Thymus (tissue), 11 donors: ENCODE measurements around the gene KCNJ12. TPM values are rescaled to one million over a fixed set of nuclear protein-coding genes. Genes with fewer than 3 reads are reported as not detected.

Experiments used
- DNase-seq, 9 donors: peaks; one replicate each; pipeline ENCODE4 v3.0.0-alpha.2; 2013; ENCODE audit warnings: low spot score in 9 of 9, low read depth in 6 of 9, missing footprints in 1 of 9
- H3K27ac ChIP-seq, 2 donors: one replicate each; pipeline ENCODE4 v1.5.1; 2013; ENCODE audit warnings: control low read depth in 1 of 2, low read depth in 1 of 2, low read length in 1 of 2, mild to moderate bottlenecking in 1 of 2, moderate library complexity in 1 of 2
- H3K27me3 ChIP-seq, 2 donors: one replicate each; pipeline ENCODE4 v1.5.1; 2013; ENCODE audit warnings: low read length in 1 of 2; ENCODE audit not compliant: control insufficient read depth in 2 of 2, insufficient read depth in 1 of 2
- H3K36me3 ChIP-seq, 2 donors: one replicate each; pipeline ENCODE4 v1.5.1; 2013; ENCODE audit warnings: low read length in 1 of 2, mild to moderate bottlenecking in 1 of 2, moderate library complexity in 1 of 2; ENCODE audit not compliant: control insufficient read depth in 2 of 2, insufficient read depth in 2 of 2
- H3K4me1 ChIP-seq, 2 donors: one replicate each; pipeline ENCODE4 v1.5.1; 2013; ENCODE audit warnings: low read length in 2 of 2; ENCODE audit not compliant: control insufficient read depth in 2 of 2, insufficient read depth in 2 of 2
- H3K4me3 ChIP-seq, 2 donors: one replicate each; pipeline ENCODE4 v1.5.1; 2013; ENCODE audit warnings: low read length in 2 of 2, control low read depth in 1 of 2, mild to moderate bottlenecking in 1 of 2
- H3K9me3 ChIP-seq, 2 donors: one replicate each; pipeline ENCODE4 v1.5.1; 2013; ENCODE audit warnings: low read length in 1 of 2, mild to moderate bottlenecking in 1 of 2; ENCODE audit not compliant: control insufficient read depth in 2 of 2, insufficient read depth in 1 of 2
- WGBS: extraction: QIAGEN DNeasy Blood & Tissue Kit; methylation state at CpG from one replicate; pipeline ENCODE4 v1.1.7; 2013; 5-methylcytosine and 5-hydroxymethylcytosine counted together
- polyA plus RNA-seq: library from polyadenylated mRNA; stranded (reverse); fragments of 200-250 nt; gene quantifications from one replicate; pipeline ENCODE4 v1.2.3, GENCODE V29; 2013
- total RNA-seq: library from RNA; stranded (reverse); fragments of 120-200 nt; gene quantifications from one replicate; pipeline ENCODE4 v1.2.4, GENCODE V29; 2013
- donor health status: healthy.

KCNJ12 gene
- total and polyA plus RNA-seq, 2 donors: 0.37 to 0.85 TPM

DNA sequence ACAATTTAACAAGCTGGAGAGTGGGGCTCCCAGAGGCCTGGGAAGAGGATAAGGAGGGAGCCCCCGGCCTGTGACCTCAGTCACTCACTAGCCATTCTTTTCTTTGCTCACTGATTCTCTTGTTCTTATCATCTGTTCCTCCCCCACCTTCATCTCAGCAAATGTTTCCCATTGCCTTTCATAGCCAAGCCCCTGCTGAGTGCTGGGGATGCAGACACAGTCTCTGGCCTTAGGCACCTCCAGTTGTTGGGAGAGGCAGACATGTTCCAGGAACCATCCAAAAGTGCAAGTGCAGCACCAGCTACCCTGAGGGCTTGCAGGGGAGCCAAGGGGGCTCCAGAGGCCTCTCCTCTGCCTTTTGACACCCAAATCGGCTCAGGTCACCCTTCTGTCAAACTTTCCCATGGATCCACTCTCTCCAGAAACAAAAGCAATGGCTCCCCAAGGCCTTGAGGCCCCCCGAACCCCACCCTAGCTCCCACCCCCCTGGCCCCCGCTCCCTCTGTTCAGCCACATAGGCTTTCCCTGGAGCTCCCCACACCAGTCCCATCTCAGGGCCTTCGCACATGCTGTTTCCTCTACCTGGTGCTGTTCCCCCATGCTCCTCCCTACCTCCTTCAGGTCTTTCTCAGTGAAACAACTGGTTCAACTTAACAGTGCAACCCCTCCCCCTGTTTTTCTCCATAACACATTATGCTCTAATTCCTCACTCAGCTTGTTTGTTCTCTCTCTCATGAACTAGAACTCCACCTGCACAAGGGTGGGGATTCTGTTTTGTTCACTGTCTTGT lies 14.9 kb upstream of the KCNJ12 start:
- no peak for DNase-seq
- peaks cover 0 to 2% of the 10 kb centered on the region in 2 donors for H3K27me3 ChIP-seq
- H3K9me3 ChIP-seq: no peaks in the 10 kb centered on the region
- no peak overlapping the region for H3K4me3 ChIP-seq
- WGBS: 74% methylated on average over 5 of the region's 5 CpGs
- H3K4me1 ChIP-seq: no peaks in the 10 kb centered on the region
- H3K36me3 ChIP-seq: no peaks in the 10 kb centered on the region
- no peak overlapping the region for H3K27ac ChIP-seq

DNA sequence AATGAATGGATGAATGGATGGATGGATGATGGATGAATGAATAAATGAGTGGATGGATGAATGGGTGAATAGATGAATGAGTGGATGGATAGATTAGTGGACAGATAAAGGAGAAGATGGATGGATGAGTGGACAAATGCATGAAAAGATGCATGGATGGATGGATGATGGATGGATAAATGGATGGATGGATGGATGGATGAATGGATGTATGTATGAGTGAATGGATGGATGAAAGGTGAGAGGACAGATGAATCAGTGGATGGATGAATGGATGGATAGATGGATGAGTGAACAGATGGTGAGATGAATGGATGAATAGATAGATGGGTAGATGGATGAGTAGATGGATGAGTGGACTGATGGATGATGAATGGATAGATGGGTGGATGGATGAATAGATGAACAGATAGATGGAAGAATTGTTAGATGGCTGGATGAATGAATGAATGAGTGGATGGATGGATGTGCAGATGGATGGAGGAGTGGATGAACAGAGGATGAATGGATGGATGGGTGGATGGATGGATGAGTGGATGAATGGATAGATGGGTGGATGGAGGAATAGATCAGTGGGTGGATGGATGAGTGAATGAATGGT lies 13.7 kb upstream of the KCNJ12 start:
- DNase-seq: no peak
- no peak overlapping the region for H3K4me3 ChIP-seq
- H3K27me3 ChIP-seq: peaks cover 0 to 2% of the 10 kb centered on the region in 2 donors
- no peaks in the 10 kb centered on the region for H3K4me1 ChIP-seq
- H3K27ac ChIP-seq: no peak overlapping the region
- no peaks in the 10 kb centered on the region for H3K9me3 ChIP-seq
- no peaks in the 10 kb centered on the region for H3K36me3 ChIP-seq

DNA sequence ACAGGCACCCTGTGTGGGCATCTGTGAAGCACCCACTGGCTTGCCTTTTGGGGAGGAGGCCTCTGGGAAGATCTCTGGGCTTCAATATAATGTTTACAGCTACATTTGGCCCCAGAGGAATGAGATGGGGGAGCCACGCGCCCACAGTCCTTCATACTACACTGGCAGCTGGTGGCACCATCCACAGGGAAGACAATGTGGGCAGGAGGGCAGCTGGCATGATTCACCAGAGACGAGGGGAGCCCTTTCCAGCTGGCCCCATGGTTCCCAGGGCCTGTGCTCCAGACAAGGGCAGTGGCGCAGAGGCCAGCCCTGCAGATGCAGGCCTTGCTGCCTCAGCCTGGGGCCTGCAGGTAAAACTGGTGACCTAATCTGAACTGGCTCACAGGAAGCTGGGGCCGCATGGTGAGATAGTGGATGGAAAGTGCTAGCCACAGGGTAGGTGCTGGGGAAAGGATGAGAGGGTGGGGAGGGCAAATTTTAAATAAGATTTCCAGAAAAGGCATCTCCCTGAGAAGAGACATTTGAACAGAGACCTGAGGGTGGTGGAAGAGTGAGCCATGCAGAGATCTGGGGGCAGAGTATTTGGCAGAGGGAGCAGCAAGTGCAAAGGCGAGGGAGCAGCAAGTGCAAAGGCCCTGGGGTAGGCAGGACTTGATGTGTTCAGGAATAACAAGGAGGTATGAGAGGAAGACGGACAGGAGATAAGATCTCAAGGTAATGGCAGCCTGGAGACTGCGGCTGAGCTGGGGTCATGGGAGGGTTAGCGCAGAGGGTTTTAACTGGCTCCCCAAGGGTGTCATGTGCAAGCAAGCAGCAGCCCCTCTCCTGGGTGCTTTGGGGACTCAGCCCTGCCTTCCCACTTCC lies 12.1 kb upstream of the KCNJ12 start:
- no peaks in the 10 kb centered on the region for H3K9me3 ChIP-seq
- WGBS: 91% methylated on average over 9 of the region's 9 CpGs
- H3K27me3 ChIP-seq: peaks cover 0 to 2% of the 10 kb centered on the region in 2 donors
- no peaks in the 10 kb centered on the region for H3K36me3 ChIP-seq
- no peaks in the 10 kb centered on the region for H3K4me1 ChIP-seq
- H3K4me3 ChIP-seq: no peak overlapping the region
- no peak for DNase-seq
- H3K27ac ChIP-seq: no peak overlapping the region

DNA sequence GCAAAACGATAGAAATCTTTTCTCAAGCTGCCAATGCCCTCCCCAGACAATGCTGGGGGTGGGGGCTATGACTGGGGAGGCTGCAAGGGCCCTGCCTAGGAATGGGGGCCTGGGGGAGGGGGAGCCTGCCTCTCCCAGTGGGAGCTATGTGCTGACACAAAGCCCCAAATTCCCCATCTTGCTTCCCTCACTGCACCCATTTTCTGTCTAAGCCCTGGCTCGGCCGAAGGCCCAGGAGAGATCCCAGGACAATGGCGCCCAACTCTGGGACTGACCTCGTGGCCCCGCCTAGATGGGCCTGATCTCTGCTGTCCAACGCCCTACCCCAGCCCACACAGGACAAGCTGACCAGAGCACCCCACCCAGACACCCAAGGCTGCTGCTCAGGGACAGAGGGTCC lies 11.1 kb upstream of the KCNJ12 start:
- Histone ChIP-seq H3K27me3 (peaks cover 0 to 2% of the 10 kb centered on the region in 2 donors), H3K27ac (no peak overlapping the region), H3K4me3 (no peak overlapping the region), H3K9me3 (no peaks in the 10 kb centered on the region), H3K4me1 (no peaks in the 10 kb centered on the region), H3K36me3 (no peaks in the 10 kb centered on the region)
- 82% methylated on average over 7 of the region's 7 CpGs for WGBS
- DNase-seq: no peak

DNA sequence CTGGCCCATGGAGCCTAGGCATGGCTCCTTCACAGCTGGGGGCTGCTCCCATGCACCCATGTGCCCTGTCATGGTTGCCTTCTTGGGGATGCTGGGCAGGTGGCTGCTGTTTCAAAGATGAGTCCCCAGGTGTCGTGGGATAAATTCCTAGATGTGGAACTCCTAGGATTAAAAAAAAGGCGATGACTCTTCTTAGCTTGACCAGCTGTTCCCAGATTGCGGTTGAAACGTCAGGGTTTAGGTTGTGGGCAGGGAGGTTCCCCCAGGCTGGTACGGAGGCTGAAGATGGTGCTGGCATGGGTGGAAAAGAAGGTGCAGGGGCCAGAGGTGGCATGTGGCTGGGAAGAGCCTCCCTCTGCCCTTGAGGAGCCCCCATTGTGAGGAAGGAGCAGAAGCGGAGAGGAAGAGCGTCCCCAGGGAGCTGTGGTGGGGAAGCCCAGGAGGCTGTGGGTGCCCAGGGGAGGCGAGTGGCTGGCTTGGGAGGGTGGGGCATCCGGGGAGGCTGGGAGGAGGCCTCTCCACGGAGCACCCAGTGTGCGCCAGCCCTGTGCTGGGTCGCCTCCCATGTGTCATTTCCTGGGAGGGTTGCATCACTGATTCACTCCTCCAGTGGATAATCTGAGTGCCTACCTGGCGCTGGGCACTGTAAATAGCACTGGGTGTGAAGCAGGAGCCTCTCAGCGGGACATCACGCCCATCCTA lies 7.5 kb upstream of the KCNJ12 start:
- H3K27me3 ChIP-seq: peaks cover 0 to 8% of the 10 kb centered on the region in 2 donors
- H3K4me3 ChIP-seq: no peak overlapping the region
- 91% methylated on average over 15 of the region's 15 CpGs for WGBS
- H3K4me1 ChIP-seq: no peaks in the 10 kb centered on the region
- H3K27ac ChIP-seq: no peak overlapping the region
- H3K9me3 ChIP-seq: no peaks in the 10 kb centered on the region
- DNase-seq: no peak
- H3K36me3 ChIP-seq: no peaks in the 10 kb centered on the region

DNA sequence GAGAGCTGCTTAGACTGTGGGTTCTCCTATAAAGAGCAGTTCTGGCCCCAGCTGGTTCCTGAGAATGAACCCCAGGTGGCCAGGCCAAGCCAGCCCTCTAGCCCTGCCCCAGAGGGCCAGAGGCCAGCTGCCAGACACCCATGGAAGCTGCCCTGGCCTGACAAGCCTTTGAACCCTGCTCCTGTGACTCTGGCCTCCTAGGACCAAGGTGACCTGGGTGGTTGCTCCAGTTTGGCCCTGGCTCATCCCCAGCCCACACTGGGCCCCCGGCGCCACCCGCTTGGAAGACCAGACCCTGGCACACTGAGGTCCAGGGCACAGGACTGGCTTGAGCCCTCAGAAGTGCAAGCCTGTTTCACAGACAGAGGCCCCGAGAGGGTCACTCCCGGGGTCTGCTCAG lies 6.8 kb upstream of the KCNJ12 start:
- Histone ChIP-seq H3K9me3 (no peaks in the 10 kb centered on the region), H3K36me3 (no peaks in the 10 kb centered on the region), H3K4me3 (no peak overlapping the region), H3K27ac (no peak overlapping the region), H3K4me1 (no peaks in the 10 kb centered on the region), H3K27me3 (peaks cover under 1 to 14% of the 10 kb centered on the region in 2 donors)
- 97% methylated on average over 5 of the region's 5 CpGs for WGBS
- DNase-seq: no peak

DNA sequence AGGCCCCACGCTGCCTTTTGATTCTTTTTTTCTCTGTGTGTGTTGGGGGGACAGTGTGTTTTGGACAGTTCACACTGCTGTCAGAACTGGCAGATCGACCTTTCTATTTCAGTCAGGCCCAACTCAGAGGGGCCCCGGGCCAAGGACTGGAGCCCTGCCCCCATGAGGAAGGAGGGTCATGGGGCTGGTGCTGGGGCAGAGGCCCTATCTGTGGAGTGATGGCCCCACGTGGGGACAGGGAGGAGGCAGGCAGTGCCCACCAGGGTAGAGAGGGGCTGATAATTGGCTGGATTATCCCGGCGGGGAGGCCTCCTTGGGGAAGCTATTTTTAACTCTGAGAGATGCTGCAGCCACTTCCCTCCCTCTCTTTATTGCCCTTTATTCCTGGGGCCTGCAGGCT lies 5.7 kb upstream of the KCNJ12 start:
- WGBS: 30% methylated on average over 6 of the region's 6 CpGs
- no peak overlapping the region for H3K27ac ChIP-seq
- H3K4me3 ChIP-seq: no peak overlapping the region
- DNase-seq: no peak
- no peaks in the 10 kb centered on the region for H3K36me3 ChIP-seq
- H3K27me3 ChIP-seq: peaks cover 7 to 24% of the 10 kb centered on the region in 2 donors
- no peaks in the 10 kb centered on the region for H3K4me1 ChIP-seq
- no peaks in the 10 kb centered on the region for H3K9me3 ChIP-seq

DNA sequence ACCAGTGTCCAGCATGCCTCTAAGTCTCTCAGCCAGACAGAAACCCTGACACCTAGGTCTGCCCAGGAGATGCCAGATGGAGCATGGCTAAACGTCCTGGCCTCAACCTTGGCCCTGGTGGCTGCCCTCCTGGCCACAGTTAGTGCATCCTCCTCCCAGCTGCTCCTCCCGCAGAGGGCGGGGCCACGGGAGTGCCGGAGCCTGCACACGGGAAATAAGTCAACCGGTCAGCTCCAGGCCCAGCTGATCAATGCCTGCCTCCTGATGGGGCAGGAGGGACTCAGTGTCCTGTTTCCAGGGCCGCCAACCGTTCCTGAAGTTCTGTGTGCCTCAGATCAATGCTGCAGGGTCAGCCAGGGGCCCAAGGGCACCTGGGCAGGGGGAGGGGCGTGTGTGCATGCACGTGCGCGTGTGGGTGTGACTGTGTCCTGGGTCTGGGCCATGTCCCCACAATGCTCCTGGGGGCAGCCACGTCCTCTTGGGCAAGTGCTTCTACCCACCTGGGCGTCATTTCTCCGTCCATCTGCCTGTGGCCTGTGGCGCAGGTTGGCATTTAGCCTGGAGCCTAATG lies 4.6 kb upstream of the KCNJ12 start:
- H3K27me3 ChIP-seq: peaks cover 19 to 34% of the 10 kb centered on the region in 2 donors
- H3K9me3 ChIP-seq: no peaks in the 10 kb centered on the region
- H3K36me3 ChIP-seq: no peaks in the 10 kb centered on the region
- H3K4me1 ChIP-seq: peaks cover 0 to 2% of the 10 kb centered on the region in 2 donors
- no peak overlapping the region for H3K27ac ChIP-seq
- 94% methylated on average over 17 of the region's 17 CpGs for WGBS
- H3K4me3 ChIP-seq: no peak overlapping the region
- no peak for DNase-seq
